HEK293 (cell line): Measurements from ENCODE around the gene TMEM14A.

Source experiments
- CTCF ChIA-PET: fragments of 350-600 bp; formaldehyde crosslinking; extraction: SDS; loops from one replicate; lab custom pipeline; 2021; ENCODE audit warnings: antibody characterized with exemption; lab: Yijun Ruan, JAX
- POLR2A ChIA-PET: fragments of 300-600 bp; formaldehyde crosslinking; extraction: SDS; loops from one replicate; lab custom pipeline; 2020; ENCODE audit warnings: antibody characterized with exemption, inconsistent platforms; lab: Yijun Ruan, JAX
- H3K27ac ChIP-seq: fragments of 200-500 bp; sonication (Bioruptor generic); 2 replicates; pipeline ENCODE4 v1.5.1; 2014; ENCODE audit warnings: low read depth, low read length, control low read depth, inconsistent platforms; ENCODE audit errors: extremely low read depth
- H3K36me3 ChIP-seq, 2 experiments: fragments of 200-500 bp in 1 of 2; sonication (Bioruptor generic) in 1 of 2; 1 replicate in 1 of 2; 2 replicates in 1 of 2; pipeline ENCODE4 v1.5.1; 2014 to 2017; ENCODE audit warnings: inconsistent platforms in 2 of 2, low read length in 2 of 2; ENCODE audit not compliant: control insufficient read depth in 2 of 2, insufficient read depth in 1 of 2
- H3K4me1 ChIP-seq: fragments of 200-500 bp; sonication (Bioruptor generic); 2 replicates; pipeline ENCODE4 v1.5.1; 2014; ENCODE audit warnings: mild to moderate bottlenecking, low read length, inconsistent platforms; ENCODE audit not compliant: control insufficient read depth, insufficient read depth
- H3K4me3 ChIP-seq: 2 replicates; pipeline ENCODE4 v1.5.1; 2011; ENCODE audit warnings: low read depth, mild to moderate bottlenecking, control low read depth, low read length, moderate library complexity
- H3K9me3 ChIP-seq: fragments of 200-500 bp; sonication (Bioruptor generic); 2 replicates; pipeline ENCODE4 v1.5.1; 2014; ENCODE audit warnings: low read depth, low read length, inconsistent platforms; ENCODE audit not compliant: control insufficient read depth, insufficient read depth
- BCL11A ChIP-seq: fragments of 450-650 bp; formaldehyde crosslinking; IDR thresholded peaks from 2 replicates; pipeline ENCODE4 v1.5.1; 2016; ENCODE audit warnings: low read depth, missing biosample characterization, missing genetic modification characterization
- EGR2 ChIP-seq: fragments of 450-650 bp; formaldehyde crosslinking; IDR thresholded peaks from 2 replicates; pipeline ENCODE4 v1.5.1; 2016; ENCODE audit warnings: low read depth, missing biosample characterization, missing genetic modification characterization
- IKZF3 ChIP-seq: fragments of 450-650 bp; IDR thresholded peaks from 2 replicates; pipeline ENCODE4 v1.5.0; 2018; ENCODE audit warnings: missing biosample characterization, mild to moderate bottlenecking, missing genetic modification characterization, moderate library complexity
- KLF16 ChIP-seq: fragments of 450-650 bp; formaldehyde crosslinking; IDR thresholded peaks from 2 replicates; pipeline ENCODE4 v1.5.1; 2017; ENCODE audit warnings: missing biosample characterization, missing genetic modification characterization
- MZF1 ChIP-seq: fragments of 450-650 bp; formaldehyde crosslinking; IDR thresholded peaks from 2 replicates; pipeline ENCODE4 v1.5.1; 2017; ENCODE audit warnings: missing biosample characterization, missing genetic modification characterization, borderline replicate concordance
- REPIN1 ChIP-seq: fragments of 450-650 bp; formaldehyde crosslinking; IDR thresholded peaks from 2 replicates; pipeline ENCODE4 v1.5.1; 2017; ENCODE audit warnings: missing biosample characterization, missing genetic modification characterization, low read depth
- SETDB1 ChIP-seq: IDR thresholded peaks from one replicate; pipeline ENCODE4 v1.6.1; 2017; ENCODE audit warnings: mild to moderate bottlenecking, low read length, moderate library complexity, mixed read lengths; ENCODE audit not compliant: insufficient read length
- SP3 ChIP-seq: fragments of 450-650 bp; formaldehyde crosslinking; IDR thresholded peaks from 2 replicates; pipeline ENCODE4 v1.5.1; 2016; ENCODE audit warnings: missing biosample characterization, missing genetic modification characterization
- SP7 ChIP-seq: fragments of 450-650 bp; formaldehyde crosslinking; IDR thresholded peaks from 2 replicates; pipeline ENCODE4 v1.5.1; 2016; ENCODE audit warnings: missing biosample characterization, missing genetic modification characterization
- ZBTB1 ChIP-seq: fragments of 450-650 bp; formaldehyde crosslinking; IDR thresholded peaks from 2 replicates; pipeline ENCODE4 v1.5.1; 2016; ENCODE audit warnings: missing biosample characterization, missing genetic modification characterization
- ZBTB17 ChIP-seq: fragments of 450-650 bp; formaldehyde crosslinking; IDR thresholded peaks from 2 replicates; pipeline ENCODE4 v1.5.1; 2016; ENCODE audit warnings: missing biosample characterization, missing genetic modification characterization
- ZBTB48 ChIP-seq: fragments of 450-650 bp; formaldehyde crosslinking; IDR thresholded peaks from 2 replicates; pipeline ENCODE4 v1.5.1; 2016; ENCODE audit warnings: missing biosample characterization, missing genetic modification characterization
- ZFHX2 ChIP-seq: fragments of 450-650 bp; formaldehyde crosslinking; conservative IDR thresholded peaks from 2 replicates; pipeline ENCODE4 v1.5.1; 2016; ENCODE audit warnings: missing biosample characterization, missing genetic modification characterization
- ZFP3 ChIP-seq: fragments of 450-650 bp; formaldehyde crosslinking; IDR thresholded peaks from 2 replicates; pipeline ENCODE4 v1.5.1; 2016; ENCODE audit warnings: low read depth, missing biosample characterization, missing genetic modification characterization
- ZNF138 ChIP-seq: fragments of 450-650 bp; formaldehyde crosslinking; IDR thresholded peaks from 2 replicates; pipeline ENCODE4 v1.5.1; 2016; ENCODE audit warnings: missing biosample characterization, missing genetic modification characterization, borderline replicate concordance
- ZNF146 ChIP-seq: fragments of 450-650 bp; formaldehyde crosslinking; IDR thresholded peaks from 2 replicates; pipeline ENCODE4 v1.5.1; 2016; ENCODE audit warnings: missing biosample characterization, missing genetic modification characterization
- ZNF169 ChIP-seq: fragments of 450-650 bp; formaldehyde crosslinking; IDR thresholded peaks from 2 replicates; pipeline ENCODE4 v1.5.1; 2016; ENCODE audit warnings: missing biosample characterization, missing genetic modification characterization
- ZNF175 ChIP-seq: fragments of 450-650 bp; formaldehyde crosslinking; IDR thresholded peaks from 2 replicates; pipeline ENCODE4 v1.5.1; 2016; ENCODE audit warnings: missing biosample characterization, missing genetic modification characterization
- ZNF202 ChIP-seq: fragments of 450-650 bp; formaldehyde crosslinking; IDR thresholded peaks from 2 replicates; pipeline ENCODE4 v1.5.1; 2016; ENCODE audit warnings: missing biosample characterization, missing genetic modification characterization, borderline replicate concordance
- ZNF24 ChIP-seq: fragments of 450-650 bp; formaldehyde crosslinking; IDR thresholded peaks from 2 replicates; pipeline ENCODE4 v1.5.1; 2016; ENCODE audit warnings: missing biosample characterization, missing genetic modification characterization
- ZNF248 ChIP-seq: fragments of 450-650 bp; formaldehyde crosslinking; IDR thresholded peaks from 2 replicates; pipeline ENCODE4 v1.5.1; 2017; ENCODE audit warnings: missing biosample characterization, missing genetic modification characterization
- ZNF302 ChIP-seq: fragments of 450-650 bp; formaldehyde crosslinking; IDR thresholded peaks from 2 replicates; pipeline ENCODE4 v1.5.1; 2016; ENCODE audit warnings: missing biosample characterization, missing genetic modification characterization, low read depth
- ZNF37A ChIP-seq: fragments of 450-650 bp; IDR thresholded peaks from 2 replicates; pipeline ENCODE4 v1.5.1; 2018; ENCODE audit warnings: missing biosample characterization, missing genetic modification characterization
- ZNF404 ChIP-seq: fragments of 450-650 bp; formaldehyde crosslinking; IDR thresholded peaks from 2 replicates; pipeline ENCODE4 v1.5.1; 2017; ENCODE audit warnings: missing biosample characterization, missing genetic modification characterization
- ZNF426 ChIP-seq: fragments of 450-650 bp; formaldehyde crosslinking; IDR thresholded peaks from 2 replicates; pipeline ENCODE4 v1.5.1; 2017; ENCODE audit warnings: missing biosample characterization, missing genetic modification characterization, mild to moderate bottlenecking, inconsistent platforms, moderate library complexity
- ZNF548 ChIP-seq: fragments of 450-650 bp; formaldehyde crosslinking; IDR thresholded peaks from 2 replicates; pipeline ENCODE4 v1.5.1; 2016; ENCODE audit warnings: missing biosample characterization, missing genetic modification characterization
- ZNF585B ChIP-seq: fragments of 450-650 bp; formaldehyde crosslinking; IDR thresholded peaks from 2 replicates; pipeline ENCODE4 v1.5.1; 2016; ENCODE audit warnings: missing biosample characterization, missing genetic modification characterization
- ZNF610 ChIP-seq: fragments of 450-650 bp; formaldehyde crosslinking; IDR thresholded peaks from 2 replicates; pipeline ENCODE4 v1.5.1; 2016; ENCODE audit warnings: missing biosample characterization, missing genetic modification characterization, borderline replicate concordance
- ZNF621 ChIP-seq: fragments of 450-650 bp; formaldehyde crosslinking; IDR thresholded peaks from 2 replicates; pipeline ENCODE4 v1.5.1; 2017; ENCODE audit warnings: missing biosample characterization, missing genetic modification characterization
- ZNF629 ChIP-seq: fragments of 450-650 bp; formaldehyde crosslinking; IDR thresholded peaks from 2 replicates; pipeline ENCODE4 v1.5.1; 2017; ENCODE audit warnings: missing biosample characterization, missing genetic modification characterization
- ZNF639 ChIP-seq: fragments of 450-650 bp; formaldehyde crosslinking; IDR thresholded peaks from 2 replicates; pipeline ENCODE4 v1.5.1; 2016; ENCODE audit warnings: missing biosample characterization, missing genetic modification characterization
- ZNF664 ChIP-seq: fragments of 450-650 bp; formaldehyde crosslinking; IDR thresholded peaks from 2 replicates; pipeline ENCODE4 v1.5.1; 2016; ENCODE audit warnings: missing biosample characterization, missing genetic modification characterization
- ZNF670 ChIP-seq: fragments of 450-650 bp; formaldehyde crosslinking; IDR thresholded peaks from 2 replicates; pipeline ENCODE4 v1.5.1; 2016; ENCODE audit warnings: missing biosample characterization, missing genetic modification characterization, low read depth
- ZNF837 ChIP-seq: fragments of 450-650 bp; formaldehyde crosslinking; IDR thresholded peaks from 2 replicates; pipeline ENCODE4 v1.5.1; 2016; ENCODE audit warnings: missing biosample characterization, missing genetic modification characterization
- ZNF843 ChIP-seq: fragments of 450-650 bp; formaldehyde crosslinking; IDR thresholded peaks from 2 replicates; pipeline ENCODE4 v1.5.1; 2016; ENCODE audit warnings: missing biosample characterization, missing genetic modification characterization
- ZXDB ChIP-seq: fragments of 450-650 bp; formaldehyde crosslinking; IDR thresholded peaks from 2 replicates; pipeline ENCODE4 v1.5.1; 2016; ENCODE audit warnings: missing biosample characterization, missing genetic modification characterization

TMEM14A gene

GRCh38 chr6:52693773-52694172, 22.9 kb downstream of the TMEM14A start (continued):
- TF ChIP-seq ZFHX2 (tag by site-specific recombination) = no peak
- TF ChIP-seq ZNF248 = no peak

DNA sequence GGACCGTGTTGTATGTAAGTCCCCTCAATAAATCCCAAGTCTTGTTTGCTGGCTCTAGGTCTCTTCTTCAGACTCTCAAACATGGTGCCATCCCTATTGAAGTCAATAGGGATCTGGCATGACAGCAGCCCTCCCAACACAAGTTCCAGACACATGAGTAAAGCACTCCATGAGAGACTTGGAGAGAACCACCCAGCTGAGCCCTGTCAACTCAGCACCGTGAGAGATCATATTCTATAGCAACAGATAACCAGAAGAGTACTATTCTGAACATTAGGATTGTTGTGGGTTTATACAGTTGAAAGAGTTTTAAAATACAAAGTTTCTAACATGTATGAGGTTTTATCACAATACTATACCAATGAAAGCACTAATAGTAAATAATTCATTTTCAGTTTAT, 23.5 kb downstream of the TMEM14A start:
- Histone ChIP-seq H3K9me3 (no peaks in the 10 kb centered on the region), H3K4me1 (no peaks in the 10 kb centered on the region), H3K36me3 (no peaks in the 10 kb centered on the region), H3K27ac (no peak overlapping the region), H3K4me3 (no peak overlapping the region)
- no peak for TF ChIP-seq ZNF404 (tag by site-specific recombination)
- no peak for TF ChIP-seq ZNF843
- TF ChIP-seq KLF16 (tag by site-specific recombination) = no peak
- no peak for TF ChIP-seq EGR2 (tag by site-specific recombination)
- no peak for TF ChIP-seq ZNF621 (tag by site-specific recombination)
- no peak for TF ChIP-seq ZBTB17 (tag by site-specific recombination)
- no peak for TF ChIP-seq ZNF585B (tag by site-specific recombination)
- no peak for TF ChIP-seq IKZF3
- TF ChIP-seq ZNF664 (tag by site-specific recombination) = no peak
- TF ChIP-seq REPIN1 (tag by site-specific recombination) = no peak
- TF ChIP-seq ZNF37A (tag by site-specific recombination) = no peak
- TF ChIP-seq ZNF24 (tag by site-specific recombination) = no peak
- no peak for TF ChIP-seq ZNF610 (tag by site-specific recombination)
- TF ChIP-seq BCL11A (tag by site-specific recombination) = no peak
- TF ChIP-seq SETDB1 = no peak
- TF ChIP-seq ZBTB1 (tag by site-specific recombination) = no peak
- no peak for TF ChIP-seq ZBTB48
- no peak for TF ChIP-seq ZNF169 (tag by site-specific recombination)
- no peak for TF ChIP-seq ZNF548 (tag by site-specific recombination)
- no peak for TF ChIP-seq ZXDB
- CTCF ChIA-PET = interaction anchor here (0.6 to 1.4 kb wide), 3 partner anchors 30 to 332 kb away, joined by 3 read pairs; no protein-coding TSS in a partner anchor
- POLR2A ChIA-PET = no interaction called here

- H3K4me1 ChIP-seq = no peaks in the 10 kb centered on the region
- H3K36me3 ChIP-seq = no peaks in the 10 kb centered on the region
- no peak overlapping the region for H3K4me3 ChIP-seq
- no peak overlapping the region for H3K27ac ChIP-seq
- CTCF ChIA-PET = interaction anchor here (0.6 to 1.6 kb wide), 8 partner anchors 13 to 756 kb away, joined by 3 to 11 read pairs (median 4); no protein-coding TSS in a partner anchor
- POLR2A ChIA-PET = no interaction called here
- TF ChIP-seq SP7 (tag by site-specific recombination) = no peak
- TF ChIP-seq ZNF426 (tag by site-specific recombination) = no peak
- TF ChIP-seq ZNF548 (tag by site-specific recombination) = no peak
- no peak for TF ChIP-seq ZNF138 (tag by site-specific recombination)
- TF ChIP-seq ZFP3 (tag by site-specific recombination) = no peak
- TF ChIP-seq ZNF629 (tag by site-specific recombination) = no peak
- no peak for TF ChIP-seq ZNF837 (tag by site-specific recombination)
- no peak for TF ChIP-seq MZF1
- TF ChIP-seq ZNF175 (tag by site-specific recombination) = no peak
- no peak for TF ChIP-seq ZNF202
- TF ChIP-seq ZNF146 (tag by site-specific recombination) = no peak
- TF ChIP-seq SP3 (tag by site-specific recombination) = no peak
- TF ChIP-seq ZNF302 (tag by site-specific recombination) = no peak
- TF ChIP-seq IKZF3 = no peak
- TF ChIP-seq ZNF670 (tag by site-specific recombination) = no peak
- no peak for TF ChIP-seq REPIN1 (tag by site-specific recombination)
- no peak for TF ChIP-seq ZNF639 (tag by site-specific recombination)
- TF ChIP-seq ZBTB17 (tag by site-specific recombination) = no peak
- no peaks in the 10 kb centered on the region for H3K9me3 ChIP-seq
Measured at GRCh38 chr6:52696418-52696817, 25.5 kb downstream of the TMEM14A start.
